Activated T-helper 17 cell treated with anti-CD3 and anti-CD28 coated beads, Interleukin-2, amount 50 U/mL, for 72 hours (primary cell): Measurements from ENCODE around the gene PEX10. TPM values are rescaled to one million over a fixed set of nuclear protein-coding genes. Genes with fewer than 3 reads are reported as not detected.

Experiments
- ATAC-seq: fragments of 150-1000 bp; cut with Tn5 transposase; replicated peaks from 2 replicates; pipeline ENCODE4 v1.10.0; 2021; ENCODE audit warnings: mild to moderate bottlenecking, moderate library complexity
- H3K27ac Mint-ChIP-seq: one replicate; pipeline ENCODE4 v1.8.0; 2022; ENCODE audit warnings: mixed read lengths
- H3K27me3 Mint-ChIP-seq: one replicate; pipeline ENCODE4 v1.8.0; 2022; ENCODE audit warnings: mixed read lengths
- H3K36me3 Mint-ChIP-seq: one replicate; pipeline ENCODE4 v1.8.0; 2022; ENCODE audit warnings: low read depth, mild to moderate bottlenecking, mixed read lengths
- H3K4me1 Mint-ChIP-seq: one replicate; pipeline ENCODE4 v1.8.0; 2022; ENCODE audit warnings: mixed read lengths
- H3K4me3 Mint-ChIP-seq: one replicate; pipeline ENCODE4 v1.8.0; 2022; ENCODE audit warnings: mild to moderate bottlenecking, mixed read lengths
- H3K9me3 Mint-ChIP-seq: one replicate; pipeline ENCODE4 v1.8.0; 2022; ENCODE audit warnings: mixed read lengths
- total RNA-seq, 2 donors: library from RNA; stranded (reverse); gene quantifications; one replicate each; pipeline ENCODE4 v1.2.3, GENCODE V29; 2022

Gene PEX10
- total RNA-seq, 2 donors from 2014 or later: 10.0 to 13.1 TPM

- no peak for ATAC-seq
- no peaks in the 10 kb centered on the region for H3K27me3 Mint-ChIP-seq
- peaks cover 11% of the 10 kb centered on the region for H3K4me1 Mint-ChIP-seq
These were observed 13.5 kb downstream of the PEX10 start for GRCh38 chr1:2398871-2399270.

GRCh38 chr1:2397007-2397679, 15.2 kb downstream of the PEX10 start:
- no peak for ATAC-seq
- H3K36me3 Mint-ChIP-seq: peaks cover 96% of the 10 kb centered on the region
- H3K27ac Mint-ChIP-seq: no peak overlapping the region
- no peak overlapping the region for H3K4me3 Mint-ChIP-seq
- H3K4me1 Mint-ChIP-seq: peaks cover 27% of the 10 kb centered on the region
- no peaks in the 10 kb centered on the region for H3K27me3 Mint-ChIP-seq
- H3K9me3 Mint-ChIP-seq: no peaks in the 10 kb centered on the region

More at GRCh38 chr1:2398871-2399270, 13.5 kb downstream of the PEX10 start:
- no peak overlapping the region for H3K4me3 Mint-ChIP-seq
- H3K36me3 Mint-ChIP-seq: peaks cover 96% of the 10 kb centered on the region
- H3K27ac Mint-ChIP-seq: peak overlapping the region; percentile 72
- H3K9me3 Mint-ChIP-seq: no peaks in the 10 kb centered on the region

- Mint-ChIP-seq H3K36me3 (peaks cover 90% of the 10 kb centered on the region), H3K27me3 (no peaks in the 10 kb centered on the region), H3K4me3 (no peak overlapping the region), H3K27ac (no peak overlapping the region), H3K4me1 (peaks cover 27% of the 10 kb centered on the region), H3K9me3 (no peaks in the 10 kb centered on the region)
- no peak for ATAC-seq
These were observed 15.9 kb downstream of the PEX10 start for GRCh38 chr1:2396476-2396875.

- Mint-ChIP-seq H3K4me1 (peaks cover 27% of the 10 kb centered on the region), H3K27me3 (no peaks in the 10 kb centered on the region), H3K4me3 (no peak overlapping the region), H3K36me3 (peaks cover 87% of the 10 kb centered on the region), H3K9me3 (no peaks in the 10 kb centered on the region), H3K27ac (no peak overlapping the region)
- no peak for ATAC-seq
These were observed 16.3 kb downstream of the PEX10 start for GRCh38 chr1:2396059-2396458.

GRCh38 chr1:2395245-2395644, 17.1 kb downstream of the PEX10 start:
- H3K4me1 Mint-ChIP-seq: peaks cover 21% of the 10 kb centered on the region
- no peak overlapping the region for H3K27ac Mint-ChIP-seq

GRCh38 chr1:2394761-2395160, 17.6 kb downstream of the PEX10 start:
- peaks cover 76% of the 10 kb centered on the region for H3K36me3 Mint-ChIP-seq
- H3K27me3 Mint-ChIP-seq: no peaks in the 10 kb centered on the region
- peak overlapping the region; percentile 52 for H3K27ac Mint-ChIP-seq
- H3K4me3 Mint-ChIP-seq: no peak overlapping the region
- no peaks in the 10 kb centered on the region for H3K9me3 Mint-ChIP-seq
- no peak for ATAC-seq
- peaks cover 19% of the 10 kb centered on the region for H3K4me1 Mint-ChIP-seq

More at GRCh38 chr1:2395245-2395644, 17.1 kb downstream of the PEX10 start:
- H3K4me3 Mint-ChIP-seq: no peak overlapping the region
- no peaks in the 10 kb centered on the region for H3K27me3 Mint-ChIP-seq
- H3K36me3 Mint-ChIP-seq: peaks cover 80% of the 10 kb centered on the region
- no peak for ATAC-seq
- no peaks in the 10 kb centered on the region for H3K9me3 Mint-ChIP-seq

GRCh38 chr1:2394220-2394619, 18.1 kb downstream of the PEX10 start:
- Mint-ChIP-seq H3K27ac (peak overlapping the region; percentile 52), H3K4me1 (peaks cover 19% of the 10 kb centered on the region), H3K27me3 (no peaks in the 10 kb centered on the region), H3K4me3 (peak overlapping the region; percentile 87), H3K9me3 (no peaks in the 10 kb centered on the region), H3K36me3 (peaks cover 70% of the 10 kb centered on the region)
- ATAC-seq: no peak

GRCh38 chr1:2393471-2393877, 18.9 kb downstream of the PEX10 start:
- peaks cover 63% of the 10 kb centered on the region for H3K36me3 Mint-ChIP-seq
- no peak for ATAC-seq
- H3K4me3 Mint-ChIP-seq: peak overlapping the region; percentile 87
- no peaks in the 10 kb centered on the region for H3K27me3 Mint-ChIP-seq
- H3K4me1 Mint-ChIP-seq: peaks cover 19% of the 10 kb centered on the region
- H3K27ac Mint-ChIP-seq: peak overlapping the region; percentile 92
- H3K9me3 Mint-ChIP-seq: no peaks in the 10 kb centered on the region

- peak overlapping the region; percentile 87 for H3K4me3 Mint-ChIP-seq
- no peak for ATAC-seq
- H3K27ac Mint-ChIP-seq: peak overlapping the region; percentile 92
- no peaks in the 10 kb centered on the region for H3K27me3 Mint-ChIP-seq
- H3K4me1 Mint-ChIP-seq: peaks cover 19% of the 10 kb centered on the region
- H3K9me3 Mint-ChIP-seq: no peaks in the 10 kb centered on the region
- H3K36me3 Mint-ChIP-seq: peaks cover 55% of the 10 kb centered on the region
These were observed 19.7 kb downstream of the PEX10 start for GRCh38 chr1:2392686-2393085.

- peak; percentile 20 for ATAC-seq
- H3K27ac Mint-ChIP-seq: peak overlapping the region; percentile 92
- H3K4me3 Mint-ChIP-seq: peak overlapping the region; percentile 87
- peaks cover 48% of the 10 kb centered on the region for H3K36me3 Mint-ChIP-seq
- no peaks in the 10 kb centered on the region for H3K27me3 Mint-ChIP-seq
- H3K9me3 Mint-ChIP-seq: no peaks in the 10 kb centered on the region
- H3K4me1 Mint-ChIP-seq: peaks cover 19% of the 10 kb centered on the region
These were observed 20.3 kb downstream of the PEX10 start for GRCh38 chr1:2391931-2392509.

- Mint-ChIP-seq H3K4me3 (peak within 1 kb of the TSS; percentile 87), H3K27ac (peak within 1 kb of the TSS; percentile 92), H3K9me3 (no peaks in the 10 kb centered on the region), H3K27me3 (no peaks in the 10 kb centered on the region), H3K4me1 (peaks cover 19% of the 10 kb centered on the region), H3K36me3 (peaks cover 41% of the 10 kb centered on the region)
- ATAC-seq: peak; percentile 99
These were observed 21.1 kb downstream of the PEX10 start, which contains the start of the genes MORN1 and RER1 for GRCh38 chr1:2391041-2391930. Gene MORN1, minus strand, starts transcription at chr1:2391554. Its CDS starts 21 bp downstream, at chr1:2391533. Gene RER1, plus strand, starts transcription at chr1:2391841. Its CDS starts 3,950 bp downstream, at chr1:2395791.

GRCh38 chr1:2389644-2390043, 22.7 kb downstream of the PEX10 start:
- H3K36me3 Mint-ChIP-seq: peaks cover 24% of the 10 kb centered on the region
- no peaks in the 10 kb centered on the region for H3K27me3 Mint-ChIP-seq
- H3K9me3 Mint-ChIP-seq: no peaks in the 10 kb centered on the region
- no peak overlapping the region for H3K27ac Mint-ChIP-seq
- peaks cover 19% of the 10 kb centered on the region for H3K4me1 Mint-ChIP-seq
- no peak for ATAC-seq
- peak overlapping the region; percentile 87 for H3K4me3 Mint-ChIP-seq

- H3K4me1 Mint-ChIP-seq: peaks cover 9% of the 10 kb centered on the region
- no peak overlapping the region for H3K27ac Mint-ChIP-seq
- no peak overlapping the region for H3K4me3 Mint-ChIP-seq
- H3K36me3 Mint-ChIP-seq: peaks cover 11% of the 10 kb centered on the region
- no peaks in the 10 kb centered on the region for H3K27me3 Mint-ChIP-seq
- no peak for ATAC-seq
- H3K9me3 Mint-ChIP-seq: no peaks in the 10 kb centered on the region
These were observed 24.1 kb downstream of the PEX10 start for GRCh38 chr1:2388004-2388913.
